GM18867 (cell line): ENCODE data around the gene RAB3IL1.

Source experiments
- ATAC-seq: cut with Tn5 transposase; IDR thresholded peaks from one replicate; pipeline ENCODE4 v1.9.1; 2021; ENCODE audit warnings: mild to moderate bottlenecking, moderate library complexity; ENCODE audit not compliant: unreplicated experiment

Gene RAB3IL1

DNA sequence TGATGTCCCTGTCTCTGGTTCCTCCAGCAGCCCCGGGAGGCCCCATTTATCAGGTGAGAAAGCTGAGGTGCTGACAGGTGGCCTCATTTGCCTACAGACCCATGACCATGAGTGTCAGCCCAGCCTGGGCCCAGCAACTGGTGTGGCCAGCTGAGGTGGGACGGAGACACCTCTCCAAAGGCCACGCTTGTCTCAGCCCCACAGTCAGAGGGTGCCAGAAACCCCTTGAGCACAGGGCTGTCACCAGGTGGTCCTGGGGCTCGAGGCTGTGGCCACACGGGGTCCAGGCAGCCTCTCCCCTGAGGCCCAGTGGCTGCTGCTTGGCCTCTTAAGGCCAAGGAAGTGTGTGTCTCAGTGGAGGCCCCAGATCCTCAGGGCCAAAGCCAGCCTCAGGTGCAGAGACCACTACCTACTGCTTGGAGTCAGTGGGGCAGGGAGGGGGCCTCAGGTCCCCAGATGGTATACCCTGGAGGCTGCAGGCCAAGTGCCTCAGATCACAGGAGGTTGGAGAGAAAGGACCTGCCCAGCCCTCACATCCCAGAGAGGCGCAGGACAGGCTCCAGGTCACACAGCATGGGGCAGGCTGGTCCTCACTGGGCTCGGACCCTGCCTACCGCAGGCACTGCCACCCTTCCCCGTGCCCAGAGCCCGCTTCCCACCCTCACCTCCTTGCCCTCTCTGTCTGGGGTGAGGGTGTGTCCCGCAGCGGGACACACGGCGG lies 11.4 kb downstream of the RAB3IL1 start:
- no peak for ATAC-seq

DNA sequence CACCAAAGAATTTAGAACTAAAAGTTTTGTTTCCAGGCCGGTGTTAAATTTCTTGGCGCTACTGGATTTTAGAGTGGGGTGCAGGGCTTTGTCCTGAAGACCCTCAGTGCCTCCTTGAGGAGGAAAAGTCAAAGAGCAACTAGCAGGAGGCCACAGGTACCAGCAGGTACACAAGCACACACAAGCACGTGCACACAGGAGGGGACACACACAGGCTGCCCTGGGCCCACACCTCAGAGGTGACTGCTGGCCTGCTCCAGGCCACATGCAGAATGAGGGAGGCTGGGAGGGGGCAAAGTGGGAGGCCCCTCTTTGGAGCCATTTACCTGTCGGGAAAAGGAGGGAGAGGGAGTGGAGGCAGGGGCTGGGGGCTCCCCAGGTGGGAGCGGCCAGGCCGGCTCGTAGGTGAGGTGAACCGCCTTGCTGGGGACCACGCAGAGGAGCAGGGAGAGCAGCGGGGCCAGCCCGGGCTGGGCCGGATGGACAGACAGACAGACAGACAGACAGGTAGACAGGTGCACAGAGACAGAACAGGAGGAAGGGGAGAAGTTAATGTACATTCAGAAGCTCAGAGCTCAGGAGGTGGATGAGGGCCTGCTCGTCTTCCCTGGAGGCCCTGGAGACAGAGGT lies 12.2 kb downstream of the RAB3IL1 start:
- no peak for ATAC-seq

DNA sequence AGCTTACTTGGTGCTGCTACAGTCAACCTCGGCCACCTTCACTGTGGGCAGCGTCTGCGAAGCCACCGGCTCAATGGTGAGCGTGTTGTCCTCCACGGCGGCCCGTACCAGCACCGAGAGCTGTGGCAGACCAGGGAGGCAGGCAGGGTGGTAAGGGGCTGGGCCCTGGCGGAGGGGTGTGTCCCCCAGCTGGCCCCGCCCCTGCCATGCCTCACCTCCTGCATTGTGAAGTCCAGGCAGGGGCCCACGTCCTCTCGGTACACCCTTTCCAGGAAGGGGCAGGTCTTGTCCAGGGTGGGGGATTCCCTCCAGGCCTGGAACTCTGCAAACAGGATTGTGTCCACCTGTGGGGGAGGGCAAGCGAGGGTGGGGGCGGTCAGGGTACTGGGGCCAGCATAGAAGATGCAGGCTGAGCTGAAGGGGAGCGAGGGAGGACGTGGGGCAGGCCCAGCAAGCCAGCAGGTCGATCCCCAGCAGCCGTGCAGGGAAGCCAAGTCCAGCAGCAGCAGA lies 12.8 kb downstream of the RAB3IL1 start:
- ATAC-seq: no peak

DNA sequence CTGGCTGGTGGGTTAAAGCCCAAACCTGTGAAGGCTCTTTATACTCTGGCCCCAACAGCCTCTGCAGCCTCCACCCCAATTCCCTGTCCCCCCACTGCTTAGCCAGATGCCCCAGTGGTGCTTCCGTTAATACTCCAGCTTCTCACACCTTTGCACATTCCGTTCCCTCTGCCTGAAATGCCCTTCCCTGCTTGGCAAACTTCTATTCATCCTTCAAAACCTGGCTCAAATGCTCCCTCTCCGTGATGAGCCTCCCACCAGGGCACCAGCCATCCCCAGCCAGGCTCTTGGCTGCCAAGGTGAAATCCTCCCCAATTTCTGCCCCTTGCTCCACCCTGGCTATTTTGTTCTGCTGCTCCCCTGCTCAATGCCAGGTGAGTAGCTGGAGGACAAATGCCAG lies 13.5 kb downstream of the RAB3IL1 start:
- ATAC-seq: no peak

DNA sequence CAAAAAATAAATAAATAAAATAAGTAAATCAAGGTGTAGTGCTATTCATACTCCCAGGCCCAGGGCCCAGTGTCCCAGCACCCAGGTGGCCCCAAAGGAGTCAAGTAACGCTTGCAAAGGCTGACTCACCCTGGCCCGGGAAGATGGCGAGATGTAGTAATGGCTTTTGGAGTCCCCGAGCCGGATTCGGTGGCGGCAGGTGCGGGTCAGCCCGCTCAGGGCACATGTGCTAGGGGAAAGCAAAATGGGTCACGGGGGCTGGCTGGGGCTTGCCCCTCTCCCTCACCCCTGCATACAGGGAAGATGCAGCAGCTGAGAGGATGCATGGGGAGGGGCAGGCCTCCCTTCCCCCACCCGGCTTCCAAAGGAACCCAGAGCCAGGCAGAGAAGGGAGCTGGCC lies 15.1 kb downstream of the RAB3IL1 start:
- ATAC-seq: no peak

DNA sequence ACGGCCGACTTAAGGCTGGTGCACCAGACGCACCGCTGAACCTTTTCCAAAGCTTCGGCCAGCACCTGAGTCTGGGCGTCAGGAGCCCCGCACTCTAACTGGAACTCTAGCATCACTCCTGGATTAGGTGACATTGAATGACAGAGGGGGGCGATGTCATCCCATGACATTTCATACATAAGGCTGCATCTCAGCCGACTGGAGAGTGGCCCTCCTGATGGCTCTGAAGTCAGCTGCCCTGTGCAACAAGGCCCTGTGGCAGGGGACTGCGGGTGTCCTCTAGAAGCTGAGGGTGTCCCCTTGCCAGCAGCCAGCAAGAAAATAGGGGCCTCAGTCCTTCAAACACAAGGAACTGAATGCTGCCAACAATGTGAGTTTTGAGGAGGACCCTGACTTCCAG lies 16.0 kb downstream of the RAB3IL1 start:
- no peak for ATAC-seq

DNA sequence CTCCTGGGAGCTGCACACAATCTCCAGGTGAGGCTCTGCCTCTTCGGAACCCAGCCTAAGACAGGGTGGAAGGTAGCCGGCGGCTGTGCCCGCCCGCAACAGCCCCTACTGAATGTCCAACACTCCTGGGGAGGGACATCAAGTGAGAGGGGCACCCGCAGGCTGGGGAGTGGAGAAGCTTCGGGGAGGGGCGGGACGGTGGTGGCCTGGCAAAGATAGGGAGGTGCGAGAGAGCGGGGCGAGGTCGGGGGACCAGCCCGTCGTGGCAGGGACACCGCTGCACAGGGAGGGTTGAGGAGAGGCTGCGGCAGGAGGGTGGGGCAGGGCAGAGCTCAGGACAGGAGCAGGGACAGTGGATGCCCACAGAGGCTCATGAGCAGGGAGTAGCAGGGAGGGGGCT lies 17.1 kb downstream of the RAB3IL1 start:
- no peak for ATAC-seq

DNA sequence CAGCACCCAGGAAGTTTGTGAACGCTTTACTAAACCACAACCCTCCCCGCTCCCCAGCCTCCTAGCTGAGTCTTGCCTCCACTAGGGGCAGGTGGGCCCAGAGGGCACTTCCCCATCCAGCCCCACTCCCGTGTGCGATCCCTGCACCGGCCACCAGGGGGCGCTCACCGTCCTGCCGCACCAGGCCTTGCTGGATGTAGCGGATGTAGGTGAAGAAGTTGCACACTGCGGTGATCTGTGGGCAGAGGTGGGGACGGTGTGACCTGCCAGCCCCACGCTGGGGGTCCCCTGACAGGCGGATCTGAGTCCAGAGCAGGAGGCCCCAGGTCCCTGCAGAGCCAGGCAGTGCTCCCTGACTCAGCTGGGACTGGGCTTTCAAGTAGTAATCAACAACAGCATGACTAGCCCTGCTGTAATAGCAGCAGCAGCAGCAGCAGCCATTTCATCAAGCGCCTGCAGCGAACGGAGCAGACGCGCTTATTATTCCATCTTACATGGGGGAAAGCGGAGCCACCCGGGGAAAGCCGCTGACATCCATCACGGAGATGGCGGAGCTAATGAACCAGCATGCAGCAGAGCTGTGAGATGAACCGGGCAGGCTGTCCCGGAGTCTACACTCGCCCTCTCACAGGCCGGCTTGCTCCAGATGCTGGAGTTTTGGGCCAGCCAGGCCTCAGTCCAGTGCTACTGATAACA lies 18.1 kb downstream of the RAB3IL1 start:
- peak; percentile 61 for ATAC-seq

DNA sequence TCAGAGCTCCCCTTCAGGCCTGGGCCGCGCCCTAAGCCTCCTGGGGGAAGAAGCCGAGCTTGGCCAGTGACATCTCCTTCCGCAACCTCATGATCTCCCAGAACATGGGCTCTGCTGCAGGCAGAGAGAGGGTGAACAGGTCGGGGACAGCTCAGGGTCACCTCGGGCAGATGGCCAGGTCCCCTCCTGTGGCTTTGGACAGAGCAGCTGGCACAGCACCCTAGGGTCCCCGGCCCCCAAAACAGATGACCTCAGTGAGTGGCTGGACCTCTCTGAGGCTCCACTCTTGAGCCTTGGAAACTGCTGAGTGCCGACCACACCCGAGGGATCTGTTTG lies 19.2 kb downstream of the RAB3IL1 start:
- ATAC-seq: no peak

DNA sequence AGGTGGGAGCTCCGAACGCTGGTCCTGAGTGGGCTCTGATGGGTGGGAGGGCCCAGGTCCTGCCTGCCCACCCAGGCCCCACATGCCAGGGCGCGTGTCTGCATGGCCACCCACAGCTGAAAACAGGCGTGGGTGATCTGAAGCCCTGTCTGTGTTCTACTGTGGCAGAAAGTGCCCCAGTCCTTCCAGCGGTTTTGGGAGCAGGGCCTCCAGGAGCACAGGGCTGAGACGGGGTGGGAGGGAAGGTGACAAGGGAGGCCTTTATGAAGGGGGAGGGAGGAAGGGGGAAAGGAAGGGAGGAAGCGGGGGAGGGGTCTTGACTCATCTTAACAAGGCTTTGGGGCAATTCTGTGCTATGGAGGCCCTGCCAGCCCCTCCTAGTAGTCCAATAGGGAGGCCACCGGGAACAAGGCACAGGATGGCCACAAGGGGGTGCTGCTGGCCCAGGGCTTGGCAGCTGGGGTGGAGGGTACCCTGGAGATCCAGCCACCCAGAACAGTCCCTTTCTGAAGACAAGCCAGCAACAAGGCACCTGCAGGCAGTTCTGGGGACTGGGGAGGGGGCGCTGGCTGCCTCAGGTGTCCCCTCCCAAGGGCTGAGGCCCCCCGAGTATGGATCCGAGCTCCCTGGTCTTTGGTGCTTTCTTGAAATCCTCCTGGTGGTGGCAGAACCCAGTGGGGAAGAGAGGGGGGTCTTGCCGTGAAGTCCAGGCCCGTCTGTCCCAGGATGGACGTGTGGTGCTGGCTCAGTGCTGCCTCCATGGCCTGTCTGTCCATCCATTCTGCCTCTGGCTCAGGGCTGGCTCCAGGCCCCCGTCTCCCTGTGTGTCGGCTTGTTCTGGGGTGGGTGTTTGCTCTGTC lies 19.7 kb downstream of the RAB3IL1 start:
- ATAC-seq: peak; percentile 48

DNA sequence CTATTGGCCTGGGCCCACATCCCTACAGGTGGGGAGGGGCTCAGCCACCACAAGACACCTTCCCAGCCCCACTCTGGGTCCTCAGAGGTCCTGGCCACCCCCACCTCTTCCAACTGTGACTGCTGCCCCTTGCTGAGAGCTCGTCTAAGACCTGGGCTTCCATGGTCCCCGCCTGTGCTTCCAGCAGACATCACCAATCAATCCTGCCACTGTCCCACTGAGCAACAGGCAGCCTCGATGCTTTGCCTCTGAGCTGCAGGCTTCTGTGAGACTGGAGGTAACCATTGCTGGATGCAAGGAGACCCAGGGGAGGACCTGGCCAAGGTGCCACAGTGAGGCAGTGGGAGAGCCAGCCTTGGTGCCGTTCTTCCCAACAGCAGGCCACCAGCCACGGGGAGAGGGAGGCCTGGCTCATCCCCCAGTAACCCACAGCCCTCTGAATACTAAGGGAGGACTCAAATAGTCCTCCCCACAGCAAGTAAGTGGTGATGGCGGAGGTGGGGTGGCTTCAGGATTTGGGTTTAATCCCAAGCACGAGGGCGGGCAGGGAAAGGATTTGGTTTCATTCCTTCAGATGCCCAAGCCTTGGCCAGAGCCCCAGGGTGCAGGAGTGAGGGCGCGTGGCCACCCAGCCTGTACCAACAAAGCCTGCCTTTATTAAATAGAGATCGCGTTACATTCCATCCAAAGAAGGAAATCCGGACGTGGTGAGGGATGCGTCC lies 20.5 kb downstream of the RAB3IL1 start:
- no peak for ATAC-seq

DNA sequence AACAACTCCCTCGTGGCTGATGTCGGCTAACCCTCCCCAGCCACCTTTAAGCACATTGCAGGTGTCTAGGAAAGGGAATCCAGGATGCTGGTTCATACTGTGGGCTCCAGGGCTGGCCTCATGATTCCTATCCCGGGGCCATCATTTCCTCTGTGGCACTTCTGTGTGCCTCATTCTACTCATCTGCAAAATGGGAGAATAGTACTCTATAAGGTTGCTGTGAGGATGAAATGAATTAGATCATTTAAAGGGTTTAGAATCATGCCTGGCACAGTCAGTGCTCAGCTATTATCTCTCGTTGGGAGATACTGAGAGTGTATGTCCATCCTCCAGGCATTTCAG lies 21.7 kb downstream of the RAB3IL1 start:
- no peak for ATAC-seq

DNA sequence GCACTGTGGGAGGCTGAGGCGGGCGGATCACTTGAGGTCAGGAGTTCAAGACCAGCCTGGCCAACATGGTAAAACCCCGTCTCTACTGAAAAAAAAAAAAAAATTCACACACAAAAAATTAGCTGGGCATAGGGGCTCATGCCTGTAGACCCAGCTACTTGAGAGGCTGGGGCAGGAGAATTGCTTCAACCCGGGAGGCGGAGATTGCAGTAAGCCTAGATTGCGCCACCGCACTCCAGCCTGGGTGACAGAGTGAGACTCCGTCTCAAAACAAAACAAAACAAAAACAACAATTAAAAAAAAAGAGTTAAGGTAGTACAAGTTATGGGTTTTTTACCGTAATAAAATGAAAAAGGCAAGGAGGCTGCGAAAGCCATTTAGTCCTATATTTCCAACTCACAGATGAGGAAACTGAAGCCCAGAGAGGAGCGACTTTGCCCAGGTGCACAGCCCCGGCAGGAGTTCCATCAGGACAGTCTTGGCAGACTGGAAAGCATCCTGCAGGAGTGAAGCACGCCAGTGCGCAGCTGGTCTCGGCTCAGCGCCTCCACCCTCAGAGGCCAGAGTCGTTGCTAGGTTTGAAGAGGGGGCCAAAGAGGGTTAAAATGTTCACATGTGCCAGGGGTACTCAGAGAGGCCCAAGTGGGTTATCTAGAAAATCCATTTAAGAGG lies 22.2 kb downstream of the RAB3IL1 start:
- ATAC-seq: no peak

DNA sequence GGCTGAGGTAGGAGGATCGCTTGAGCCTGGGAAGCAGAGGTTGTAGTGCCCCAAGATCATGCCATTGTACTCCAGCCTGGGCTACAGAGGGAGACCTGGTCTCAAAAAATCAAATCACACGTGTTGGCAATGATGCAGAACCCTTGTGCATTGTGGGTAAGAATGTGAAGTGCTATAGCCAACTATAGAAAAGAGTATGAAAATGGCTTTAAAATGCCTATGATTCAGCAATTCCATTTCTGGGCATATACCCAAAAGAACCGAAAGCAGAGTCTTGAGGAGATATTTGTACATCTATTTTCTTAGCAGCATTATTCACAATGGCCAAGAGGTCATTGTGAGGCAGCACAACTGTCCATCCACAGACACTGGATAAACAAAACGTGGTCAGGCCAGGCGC lies 23.4 kb downstream of the RAB3IL1 start:
- ATAC-seq: no peak

DNA sequence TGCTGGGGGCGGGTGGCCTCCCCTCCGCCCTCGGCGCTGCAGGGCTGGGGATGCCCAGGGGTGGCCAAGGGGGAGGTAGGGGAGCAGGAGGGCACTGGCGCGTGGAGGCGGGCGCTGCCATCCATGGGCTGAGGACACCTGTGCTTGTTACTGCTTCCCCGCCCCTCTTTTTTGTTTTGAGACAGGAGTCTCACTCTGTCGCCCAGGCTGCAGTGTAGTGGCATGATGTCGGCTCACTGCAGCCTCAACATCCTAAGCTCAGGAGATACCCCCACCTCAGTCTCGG lies 25.3 kb downstream of the RAB3IL1 start:
- ATAC-seq: no peak

DNA sequence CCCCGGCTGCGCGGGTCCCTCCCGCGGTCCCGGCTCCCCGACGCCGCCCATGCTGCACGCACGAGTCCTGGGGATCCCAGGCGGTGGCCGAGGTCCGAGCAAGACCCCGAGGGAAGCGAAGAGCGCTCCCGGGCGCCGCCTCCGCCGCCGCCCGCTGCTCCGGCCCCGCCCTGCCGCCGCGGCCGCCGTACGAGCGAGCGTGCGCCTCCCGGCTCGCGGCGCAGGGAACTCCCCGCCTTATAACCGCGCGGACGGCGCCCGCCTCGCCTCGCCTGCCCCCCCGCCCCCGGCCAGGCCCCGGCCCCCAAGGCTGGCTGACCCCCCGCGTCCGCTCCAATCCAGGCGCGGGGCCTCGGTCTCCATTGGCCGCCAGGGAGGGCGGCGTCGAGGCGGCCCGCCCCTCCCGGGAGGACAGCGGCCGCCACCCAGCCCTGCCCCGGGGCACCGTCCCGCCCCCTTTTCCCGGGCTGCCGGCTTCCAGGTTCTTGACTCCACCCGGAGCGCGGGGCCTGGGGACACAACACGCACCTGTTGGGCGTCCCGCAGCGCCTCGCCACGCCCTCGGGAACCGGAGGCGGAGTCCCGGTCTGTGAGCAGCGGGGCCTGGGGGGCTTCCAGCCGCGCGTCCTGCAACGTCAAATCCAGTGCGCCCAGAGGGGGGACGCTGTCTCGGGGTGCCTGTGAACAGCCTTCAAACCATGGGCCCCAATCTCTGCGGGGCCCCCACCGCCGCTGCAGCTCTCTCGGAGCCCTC lies 25.9 kb downstream of the RAB3IL1 start, which contains the start of gene FADS3:
Gene FADS3, minus strand, starts transcription at position 215 of the 754 bp plus-strand sequence. Its CDS starts 164 bp downstream, at position 51.
- ATAC-seq: peak; percentile 70

DNA sequence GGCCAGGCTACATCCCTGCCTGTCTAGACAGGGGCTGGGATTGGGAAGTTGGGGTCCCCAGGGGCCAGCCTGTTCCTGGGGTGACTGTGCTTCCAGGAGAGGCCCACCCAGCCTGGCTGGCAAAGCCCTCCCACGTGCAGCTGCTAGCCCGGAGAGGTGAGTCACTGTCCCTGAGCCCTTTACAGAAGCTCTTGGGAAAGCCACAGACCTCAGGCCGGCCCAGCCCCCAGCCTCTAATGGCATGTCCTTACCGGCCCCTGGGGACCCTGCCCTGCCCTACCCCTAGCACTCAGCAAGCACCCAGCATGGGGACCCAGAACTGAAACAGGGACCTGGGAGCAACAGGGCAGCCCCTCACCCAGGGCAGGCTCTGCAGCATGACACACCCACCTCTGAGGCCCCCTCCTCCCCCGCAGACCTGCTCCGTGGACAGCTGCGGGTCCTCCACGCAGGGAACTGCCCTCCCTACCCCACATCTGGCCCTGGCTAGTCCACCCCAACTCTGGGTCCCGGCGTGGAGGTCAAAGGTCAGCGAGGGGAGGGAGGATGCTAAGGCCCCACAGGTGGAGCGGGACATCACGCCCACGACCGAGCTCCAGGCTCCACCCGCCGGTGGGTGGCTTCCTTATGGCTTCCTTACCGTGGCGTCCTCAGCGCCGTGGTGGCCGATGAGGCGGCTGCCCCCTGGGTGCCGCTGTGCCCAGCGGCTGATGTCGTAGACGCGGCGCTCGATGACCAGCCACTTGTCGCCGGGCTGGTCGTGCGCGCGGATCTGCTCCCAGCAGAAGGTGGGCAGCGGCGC lies 26.6 kb downstream of the RAB3IL1 start:
- peak; percentile 19 for ATAC-seq

DNA sequence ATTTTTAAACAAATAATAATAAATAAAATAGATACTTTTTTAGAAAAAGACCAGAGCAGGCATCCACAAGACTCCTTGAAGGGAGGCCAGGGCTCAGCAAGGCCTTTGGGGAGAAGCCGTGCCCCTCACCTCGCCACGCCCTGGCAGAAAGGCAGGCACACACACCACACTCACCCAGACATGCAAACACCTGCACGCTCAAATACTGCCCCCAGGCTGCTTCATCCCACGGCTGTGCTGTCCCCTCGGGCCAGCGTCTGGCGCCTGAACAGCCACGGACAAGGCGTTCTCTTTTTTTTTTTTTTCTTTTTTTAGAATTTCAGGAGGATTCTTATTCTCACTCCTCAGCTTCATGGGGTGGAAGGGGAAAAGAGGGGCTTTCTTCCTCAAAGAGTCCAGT lies 27.5 kb downstream of the RAB3IL1 start:
- no peak for ATAC-seq

DNA sequence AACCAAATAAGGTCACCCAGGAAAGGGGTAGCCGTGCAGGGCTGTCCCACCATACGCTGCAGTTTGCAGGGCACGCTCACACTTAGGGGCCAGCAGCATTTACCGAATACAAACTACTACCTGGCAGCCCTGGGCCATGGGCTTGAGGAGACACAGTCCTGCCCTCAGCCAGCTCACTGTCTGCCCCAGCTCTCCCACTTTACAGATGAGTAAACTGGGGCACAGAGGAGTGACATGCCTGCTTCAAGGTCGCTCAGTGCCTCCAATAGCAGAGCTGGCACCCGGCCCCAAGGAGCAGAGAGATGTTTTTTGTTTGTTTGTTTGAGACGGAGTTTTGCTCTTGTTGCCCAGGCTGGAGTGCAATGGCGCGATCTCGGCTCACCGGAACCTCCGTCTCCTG lies 28.8 kb downstream of the RAB3IL1 start:
- ATAC-seq: no peak
